ENCODE data around the gene FSIP1.

FSIP1 gene

DNA sequence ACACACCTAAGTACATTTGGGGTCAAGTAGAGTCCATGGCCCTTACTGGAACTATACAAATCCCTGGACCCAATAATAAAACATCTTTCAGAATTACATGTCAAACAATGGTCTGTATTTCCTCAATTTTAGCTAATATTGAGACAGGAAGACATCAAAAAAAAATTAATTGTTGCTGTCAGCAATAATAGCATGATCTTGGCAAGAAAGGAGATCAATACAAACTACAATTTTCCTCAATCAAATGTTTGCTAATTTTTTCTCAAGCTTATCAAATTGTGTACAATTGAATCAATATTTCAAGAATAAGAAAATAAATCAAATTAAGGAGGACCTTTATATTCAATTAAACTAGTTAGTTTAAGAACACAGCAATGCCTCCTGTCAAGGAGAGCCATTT, 62.6 kb downstream of the FSIP1 start:
- DNase-seq (ENCODE audit: low spot score) = no peak

DNA sequence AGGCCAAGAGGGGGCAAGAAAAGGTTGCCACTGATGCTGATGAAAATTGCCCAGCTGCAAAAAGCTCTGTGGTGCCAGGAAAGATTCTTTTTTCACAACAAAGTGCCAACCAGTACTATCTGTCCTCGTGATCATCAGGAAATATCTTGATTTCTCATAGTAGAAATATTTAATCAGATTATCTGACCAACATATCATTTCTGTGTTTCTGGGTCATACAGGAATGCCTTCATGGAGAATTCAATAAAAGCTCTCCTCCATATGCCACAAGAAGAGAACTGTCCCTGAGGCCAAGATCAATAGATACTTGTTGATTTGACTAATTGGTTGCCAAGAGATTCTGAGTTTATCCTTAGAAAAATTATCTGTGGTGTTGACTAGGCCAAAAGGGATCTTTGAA, 63.5 kb downstream of the FSIP1 start:
- no peak for DNase-seq (ENCODE audit: low spot score)

DNA sequence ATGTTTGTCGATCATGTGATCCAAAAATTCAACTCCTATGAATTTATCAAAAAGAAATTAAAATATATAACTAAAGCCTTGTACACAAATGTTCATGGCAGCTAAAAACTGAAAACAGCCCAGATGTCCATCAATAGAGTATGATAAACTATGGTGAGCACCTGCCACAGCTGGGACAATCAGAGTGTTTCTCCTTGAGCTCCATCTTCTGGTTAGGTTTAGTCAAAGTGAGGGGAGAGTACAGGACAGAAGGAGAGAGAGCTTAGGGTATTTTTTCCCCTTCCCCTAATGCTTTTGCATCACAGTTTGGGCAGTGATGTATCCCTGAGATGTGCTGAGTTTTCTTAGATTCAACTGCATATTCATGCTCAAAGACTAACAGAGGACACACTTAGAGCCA, 65.5 kb downstream of the FSIP1 start:
- DNase-seq (ENCODE audit: low spot score) = no peak

DNA sequence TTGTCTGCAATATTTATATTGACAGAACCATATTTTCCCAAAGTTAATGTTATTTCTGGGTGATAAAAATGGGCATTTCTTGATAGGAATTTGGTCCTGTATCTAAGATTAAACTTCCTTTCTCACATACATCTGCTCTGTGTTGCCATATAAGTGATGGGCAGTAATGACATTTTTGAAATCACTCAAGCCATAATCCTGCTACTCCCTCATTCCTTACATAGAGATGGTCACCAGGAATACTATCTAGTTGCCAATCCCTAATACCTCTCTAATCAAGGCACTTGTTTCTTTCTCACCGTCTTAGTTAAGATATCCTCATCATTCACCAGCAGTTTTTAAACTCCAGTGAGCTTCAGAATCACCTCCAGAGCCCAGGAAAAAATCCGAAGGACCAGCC, 68.4 kb downstream of the FSIP1 start:
- DNase-seq (ENCODE audit: low spot score) = no peak

DNA sequence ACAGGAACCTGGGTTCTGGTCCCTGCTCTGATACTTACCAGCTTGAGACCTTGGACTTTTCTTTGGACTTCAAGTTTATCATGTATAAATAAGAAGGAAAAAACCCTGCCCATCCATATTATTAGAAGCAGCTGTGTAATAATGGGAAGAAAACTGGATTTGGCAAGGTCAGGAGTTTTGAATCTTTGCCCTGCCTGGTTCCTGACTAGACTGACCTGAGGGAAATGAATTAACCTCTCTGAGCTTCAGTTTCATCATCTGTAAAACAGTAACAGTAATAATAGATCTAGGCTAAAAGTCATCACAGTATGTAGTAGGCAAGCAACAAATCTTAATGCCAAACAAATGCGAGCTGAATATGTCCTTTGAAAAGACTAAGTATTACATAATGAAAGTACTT, 68.8 kb downstream of the FSIP1 start:
- no peak for DNase-seq (ENCODE audit: low spot score)

DNA sequence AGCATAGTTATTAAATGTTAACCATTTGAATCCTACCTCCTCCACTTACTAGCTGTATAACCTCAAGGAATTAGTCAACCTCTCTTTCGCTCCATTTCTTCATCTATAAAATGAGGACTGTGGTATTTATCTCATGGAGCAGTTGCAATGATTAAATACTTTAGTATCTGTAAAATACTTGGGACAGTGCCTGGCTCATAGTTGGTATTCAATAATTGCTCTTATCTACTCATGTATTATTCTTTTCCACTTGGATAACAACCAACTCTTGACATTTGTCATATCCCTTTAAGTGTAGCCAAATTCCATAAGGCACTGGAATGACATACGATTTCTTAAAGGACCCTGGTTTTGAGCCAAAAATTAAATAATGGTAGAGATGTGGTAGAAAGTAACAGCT, 72.0 kb downstream of the FSIP1 start:
- DNase-seq (ENCODE audit: low spot score) = no peak

DNA sequence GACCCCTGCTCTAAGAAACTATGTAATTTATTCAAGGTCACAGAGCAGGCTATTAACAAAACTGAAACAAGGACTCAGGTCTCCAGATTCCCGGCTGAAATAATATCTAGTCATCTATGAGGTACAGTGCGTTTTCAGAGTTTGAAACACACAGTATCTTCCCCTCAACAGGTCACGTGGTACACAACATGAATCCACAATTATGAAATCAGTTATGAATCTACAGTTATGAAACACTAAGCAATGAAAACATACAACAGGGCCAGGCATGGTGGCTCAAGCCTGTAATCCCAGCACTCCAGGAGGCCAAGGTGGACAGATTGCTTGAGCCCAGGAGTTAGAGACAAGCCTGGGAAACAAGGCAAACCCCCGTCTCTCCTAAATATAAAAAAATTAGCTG, 72.7 kb downstream of the FSIP1 start:
- DNase-seq (ENCODE audit: low spot score) = no peak

DNA sequence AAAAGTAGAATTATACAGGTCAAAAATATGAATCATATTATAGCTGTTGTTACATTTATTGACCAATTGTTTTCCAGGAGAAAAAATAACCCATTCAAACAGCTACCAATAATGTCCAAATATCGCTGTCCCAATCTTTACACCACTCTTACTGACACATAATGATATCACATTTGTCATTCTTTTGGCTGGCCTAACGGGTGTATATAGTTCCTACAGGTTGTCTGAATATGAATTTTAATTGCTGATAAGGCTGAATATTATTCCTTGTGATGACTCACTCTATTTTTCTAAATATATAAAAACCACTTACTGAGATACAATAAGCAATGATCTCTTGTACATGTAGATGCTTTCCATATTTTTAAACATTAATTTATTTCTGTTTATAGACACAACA, 76.4 kb downstream of the FSIP1 start:
- no peak for DNase-seq (ENCODE audit: low spot score)

DNA sequence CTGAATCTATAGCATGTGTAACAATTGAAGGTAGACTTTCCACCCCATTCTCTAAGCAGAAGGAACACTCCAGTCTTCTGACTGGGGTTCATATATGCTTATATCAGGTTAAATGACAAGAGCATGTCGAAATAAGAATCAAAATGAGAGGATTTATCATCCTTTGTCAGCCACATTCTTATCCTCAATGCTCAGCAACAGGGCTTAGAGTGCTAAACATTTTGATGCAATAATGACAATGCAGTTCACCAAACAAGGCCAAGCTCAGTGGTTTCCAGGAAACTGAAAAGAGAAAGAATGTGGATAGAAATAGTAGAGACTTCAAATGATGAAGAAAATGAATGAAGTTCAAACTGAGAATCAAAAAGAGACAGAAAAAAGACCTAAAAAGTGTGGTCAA, 78.0 kb downstream of the FSIP1 start:
- DNase-seq (ENCODE audit: low spot score) = peak; percentile 45

DNA sequence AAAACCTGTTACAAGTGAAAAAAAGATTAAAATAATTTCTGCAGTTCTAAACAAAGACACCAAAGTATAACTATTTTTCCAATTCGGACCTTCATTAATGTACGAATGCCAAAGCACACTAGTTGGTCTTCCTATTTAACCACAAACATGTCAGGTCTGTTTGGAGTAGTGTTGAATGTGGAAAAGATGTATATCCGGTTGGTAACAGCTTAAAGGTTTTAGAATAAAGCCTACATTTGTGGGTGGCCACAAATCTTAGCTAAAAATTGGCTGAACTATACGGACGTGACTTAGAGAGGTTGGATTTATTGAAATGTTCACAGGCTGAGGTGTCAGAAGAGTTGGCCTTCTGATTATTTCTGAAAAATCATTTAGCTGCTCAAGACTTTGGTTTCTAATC, 78.4 kb downstream of the FSIP1 start:
- no peak for DNase-seq (ENCODE audit: low spot score)

DNA sequence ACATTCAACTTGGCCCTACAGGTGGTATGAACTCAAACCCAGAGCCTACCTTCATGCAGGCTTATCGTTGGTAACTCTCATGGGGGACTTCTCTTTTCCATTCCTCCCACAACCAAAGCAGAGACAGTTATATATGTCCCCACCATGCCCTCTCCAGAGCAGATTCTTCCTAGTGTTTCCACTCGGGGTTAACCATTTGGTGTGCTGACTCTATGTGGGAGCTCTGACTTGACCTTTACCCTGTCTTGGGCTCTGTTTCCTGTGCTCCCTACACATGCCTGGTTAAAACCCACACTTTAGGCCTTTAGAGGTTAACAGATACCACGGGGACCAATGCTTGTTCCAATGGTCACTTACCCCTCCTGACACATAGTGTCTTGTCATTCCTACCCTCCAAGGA, 80.7 kb downstream of the FSIP1 start:
- no peak for DNase-seq (ENCODE audit: low spot score)

DNA sequence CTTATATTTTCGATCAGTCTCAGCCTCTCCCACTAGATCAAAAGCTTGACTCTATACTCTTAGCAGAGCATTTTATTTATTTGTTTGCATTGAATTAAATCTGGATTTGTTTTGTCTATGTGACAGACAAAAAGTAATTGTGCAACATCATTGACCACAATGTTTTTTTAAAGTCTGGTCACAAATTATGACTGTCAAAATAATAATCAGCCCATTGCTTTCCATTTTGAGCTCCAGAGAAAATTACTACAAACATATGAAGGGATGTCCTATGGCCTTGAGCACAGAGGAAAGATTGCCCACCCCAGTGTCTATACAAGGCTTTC, 82.3 kb downstream of the FSIP1 start:
- DNase-seq (ENCODE audit: low spot score) = no peak

DNA sequence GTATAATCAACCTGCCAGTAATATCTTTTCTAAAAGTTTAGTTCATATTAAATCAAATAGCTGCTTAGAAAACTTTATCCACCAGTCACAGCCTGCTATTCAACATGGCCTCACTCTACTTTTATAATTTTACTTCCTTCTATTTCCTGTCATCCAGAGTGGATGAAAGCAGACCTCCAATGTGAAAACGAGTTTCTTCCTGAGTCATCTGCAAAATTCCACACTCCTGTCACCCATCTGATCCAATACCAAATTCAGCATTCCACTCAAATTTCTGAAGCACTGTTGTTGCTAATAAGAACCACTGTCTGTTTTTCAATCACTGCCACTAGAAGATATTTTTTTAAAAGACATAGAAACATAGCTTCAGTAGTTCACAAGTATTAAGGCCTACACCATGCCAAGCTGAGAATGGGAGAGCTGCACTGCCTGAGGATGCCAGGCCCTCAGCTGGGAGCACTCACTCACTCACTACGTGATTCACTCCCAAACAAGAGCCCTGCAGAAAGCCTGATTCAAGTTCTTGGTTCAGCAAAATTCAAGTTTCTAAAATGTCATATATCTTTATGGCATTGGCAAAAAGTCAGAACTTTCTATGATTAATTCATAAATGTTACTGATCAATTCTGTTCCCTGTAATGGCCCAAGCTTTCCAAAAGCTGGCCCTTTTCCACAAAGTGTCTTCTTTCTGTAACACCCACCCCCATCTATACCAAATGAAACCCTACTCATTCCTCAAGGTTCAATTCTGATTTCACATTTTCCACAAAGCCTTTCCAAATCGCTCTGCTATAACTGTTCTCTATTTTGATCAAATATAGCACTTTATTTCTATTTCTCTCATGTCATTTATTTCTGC, 82.9 kb downstream of the FSIP1 start:
- peak; percentile 36 for DNase-seq (ENCODE audit: low spot score)

DNA sequence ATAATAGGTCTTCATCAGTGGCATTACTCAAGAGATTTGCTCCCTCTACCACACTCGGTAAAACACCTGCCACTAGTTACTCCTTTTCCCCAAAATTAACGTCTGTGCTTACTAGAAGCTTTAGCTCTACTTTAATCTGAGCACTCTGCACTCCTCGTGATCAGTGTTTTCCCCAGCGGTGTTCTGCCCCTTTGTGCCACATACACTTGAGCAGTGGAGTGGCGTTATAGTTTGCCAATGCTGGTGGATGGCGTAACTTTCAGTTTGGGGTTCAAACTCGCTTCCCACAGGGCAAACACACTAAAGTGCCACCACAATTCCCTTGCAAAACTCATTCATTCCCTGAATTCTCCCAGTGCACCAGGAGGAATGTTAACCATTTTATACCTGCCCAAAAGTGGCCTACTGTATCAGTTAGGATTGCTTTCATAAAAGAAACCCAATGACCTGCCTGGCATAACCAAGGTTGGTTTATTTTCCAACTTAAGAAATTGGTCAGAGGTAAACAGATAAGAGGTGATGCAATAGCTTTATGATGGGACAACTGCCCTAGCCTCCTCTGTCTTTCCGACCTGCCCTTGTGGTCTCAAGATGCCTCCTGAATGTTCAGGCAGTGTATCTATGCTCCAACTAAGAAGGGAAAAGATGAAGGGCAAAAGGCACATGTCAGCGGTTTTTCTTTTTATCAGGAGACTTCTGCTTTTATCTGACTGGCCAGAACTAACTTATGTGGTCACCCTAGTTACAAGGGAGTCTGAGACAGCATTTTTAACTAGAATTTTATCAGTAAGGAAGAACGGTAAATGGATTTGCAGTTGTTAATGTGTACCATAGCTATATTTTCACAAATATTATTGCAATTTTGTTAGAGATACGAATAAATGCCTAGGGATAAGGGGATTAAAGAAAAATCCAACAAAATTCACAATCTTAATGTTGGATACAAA, 83.9 kb downstream of the FSIP1 start:
- no peak for DNase-seq (ENCODE audit: low spot score)

DNA sequence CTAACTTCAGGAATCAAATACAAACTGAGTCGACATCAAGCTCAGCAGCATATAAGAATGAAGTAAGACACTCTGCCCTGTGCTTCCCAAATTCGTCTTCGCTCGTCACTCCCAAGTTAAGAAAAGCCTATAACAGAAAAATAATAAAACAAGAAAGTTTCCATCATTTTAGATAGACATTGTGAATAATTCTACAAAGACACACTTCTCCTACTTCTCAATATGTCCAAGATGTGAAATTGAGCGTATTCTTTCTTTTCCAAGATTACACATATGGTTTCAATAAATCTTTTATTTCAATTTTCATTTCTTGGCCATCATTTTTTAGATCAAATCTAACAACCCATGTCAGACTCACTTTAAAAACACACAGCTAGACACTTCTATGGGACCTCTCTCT, 85.1 kb downstream of the FSIP1 start:
- no peak for DNase-seq (ENCODE audit: low spot score)

DNA sequence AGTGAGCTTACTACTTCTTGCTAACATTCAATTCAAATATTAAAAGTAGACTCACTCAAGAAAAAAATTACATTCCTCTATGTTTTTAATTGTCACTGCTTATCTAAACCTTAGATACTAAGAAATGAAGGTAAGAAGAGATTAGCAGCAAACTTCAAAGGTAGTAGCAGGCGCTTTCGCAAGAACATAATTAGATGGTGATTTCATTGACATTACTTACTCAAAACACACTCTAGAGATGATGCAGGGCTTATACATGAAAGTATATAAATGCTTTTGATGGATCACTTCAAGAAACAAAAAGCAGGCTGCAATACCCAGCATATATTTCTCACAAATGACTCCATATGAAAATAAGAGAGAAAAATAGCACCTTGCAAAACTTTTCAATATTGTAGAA, 86.8 kb downstream of the FSIP1 start:
- DNase-seq (ENCODE audit: low spot score) = no peak

DNA sequence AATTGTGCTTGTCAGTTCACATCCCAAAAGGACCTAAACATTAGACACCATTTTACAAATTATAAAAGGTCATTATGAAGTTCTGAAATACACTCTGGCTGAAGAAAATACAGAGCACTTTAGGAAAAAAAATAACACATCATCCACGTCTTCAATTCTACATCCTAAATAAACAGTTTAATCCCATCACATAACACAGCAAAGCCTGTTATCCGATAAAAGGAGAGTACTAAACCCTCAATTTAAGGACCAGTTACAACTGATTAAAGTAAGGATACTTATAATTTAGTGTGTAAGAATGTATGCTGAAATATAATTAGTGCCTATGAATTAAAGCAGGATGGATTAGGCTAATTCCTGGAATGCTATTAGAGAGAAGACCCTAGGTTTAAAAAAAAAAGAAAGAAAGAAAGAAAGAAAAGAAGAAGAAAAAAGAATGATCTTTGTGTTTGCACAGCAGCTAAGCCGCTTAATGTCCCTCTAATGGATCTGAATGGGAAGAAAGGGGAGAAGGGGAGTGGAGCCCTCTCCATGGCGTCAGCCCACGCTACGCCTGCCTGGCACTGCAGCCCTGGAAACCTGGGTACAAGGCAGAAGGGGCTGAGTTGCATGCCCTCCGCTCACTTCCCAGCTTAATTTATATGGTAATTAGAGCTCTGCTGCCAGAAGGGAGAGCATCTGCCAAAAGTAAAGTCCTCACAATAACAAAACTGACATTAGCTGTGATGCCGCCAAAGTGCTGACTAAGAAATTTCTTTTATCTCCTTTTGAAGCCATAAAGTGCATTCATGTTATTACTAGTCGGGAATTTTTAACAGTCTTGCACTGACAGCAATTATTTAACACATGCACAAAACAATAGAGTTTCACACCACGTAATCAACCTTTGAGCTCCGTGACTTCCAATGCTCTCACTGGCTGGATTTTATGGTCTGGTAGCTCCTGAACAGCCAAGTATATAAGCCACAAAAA, 90.0 kb downstream of the FSIP1 start:
- peak; percentile 75 for DNase-seq (ENCODE audit: low spot score)

DNA sequence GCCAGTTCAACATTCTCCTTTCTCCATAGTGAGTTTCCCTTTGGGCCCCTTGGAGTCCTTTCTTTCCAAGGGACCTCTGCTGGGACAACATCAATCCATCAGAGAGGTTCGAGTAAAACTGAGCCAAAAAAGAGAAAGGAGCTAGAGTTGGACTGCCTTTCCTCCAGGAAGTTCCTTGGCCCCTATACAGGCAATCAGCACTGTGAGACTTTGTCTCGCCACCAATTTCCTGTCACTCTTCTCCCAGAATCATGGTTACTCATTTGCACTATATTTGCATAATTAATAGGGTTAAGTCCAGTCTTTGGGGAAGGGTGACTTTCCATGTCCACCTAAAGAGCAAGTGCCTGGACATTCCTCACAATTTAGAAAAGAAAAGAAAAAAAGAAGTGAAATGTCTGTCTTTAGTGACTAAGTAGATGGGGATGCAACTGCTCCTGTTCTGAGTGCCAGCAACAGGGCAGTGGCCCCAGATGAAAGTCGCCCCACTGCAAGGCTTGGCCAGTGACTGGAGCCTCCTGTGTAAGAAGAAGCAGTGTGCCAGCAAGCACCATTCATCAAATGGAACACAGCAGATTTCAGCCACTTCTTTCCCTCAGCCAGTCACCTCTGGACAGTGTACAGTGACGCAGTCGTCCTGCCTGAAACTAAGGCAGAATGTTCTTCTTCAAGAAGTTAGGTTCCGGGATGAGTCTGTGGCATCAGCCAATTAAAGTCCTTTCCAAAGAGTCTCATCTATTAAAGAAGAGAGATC, 91.6 kb downstream of the FSIP1 start:
- DNase-seq (ENCODE audit: low spot score) = no peak

DNA sequence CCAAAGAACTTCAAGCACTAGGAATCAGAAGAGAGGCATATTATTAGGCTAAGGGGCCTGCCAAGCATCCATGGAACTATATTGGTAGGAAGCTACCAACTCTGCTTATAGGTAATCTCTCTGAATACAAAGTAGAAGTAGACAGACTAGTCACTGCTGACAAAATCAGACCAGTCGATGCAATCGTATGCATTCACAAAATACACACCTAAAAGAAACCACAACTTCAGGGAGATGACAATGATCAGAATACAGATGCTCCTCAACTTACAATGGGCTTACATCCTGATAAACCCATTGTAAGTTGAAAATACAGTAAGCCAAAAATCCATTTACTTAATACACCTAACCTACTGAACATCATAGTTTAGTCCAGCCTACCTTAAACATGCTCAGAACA, 94.7 kb downstream of the FSIP1 start:
- no peak for DNase-seq (ENCODE audit: low spot score)

DNA sequence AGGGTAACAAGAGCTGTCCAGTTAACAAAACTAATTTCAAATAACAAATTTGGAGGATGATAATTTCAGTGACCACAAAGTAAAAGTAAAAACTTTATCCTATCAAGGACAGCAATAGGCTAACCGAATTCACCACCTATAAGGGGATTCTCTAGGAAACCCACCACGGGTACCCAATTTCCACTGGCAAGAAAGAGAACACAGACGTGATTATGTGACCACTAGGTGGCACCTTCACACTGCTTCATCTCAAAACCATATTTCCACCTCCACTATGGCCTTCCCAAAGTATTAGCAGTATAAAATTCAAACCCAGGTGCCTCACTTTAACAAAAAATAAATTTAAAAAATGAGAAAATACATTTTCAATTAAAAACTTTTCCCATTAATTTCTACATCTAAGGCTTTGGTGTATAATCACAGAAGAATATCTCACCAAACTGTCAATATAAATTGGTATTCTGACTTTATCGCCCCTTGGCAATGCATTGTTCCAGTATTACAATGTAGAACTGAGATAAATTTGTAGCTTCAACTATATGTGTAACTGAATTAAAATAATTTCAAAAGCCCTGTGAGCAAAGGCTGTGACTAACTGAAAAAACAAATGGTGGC, 96.5 kb downstream of the FSIP1 start:
- peak; percentile 57 for DNase-seq (ENCODE audit: low spot score)

DNA sequence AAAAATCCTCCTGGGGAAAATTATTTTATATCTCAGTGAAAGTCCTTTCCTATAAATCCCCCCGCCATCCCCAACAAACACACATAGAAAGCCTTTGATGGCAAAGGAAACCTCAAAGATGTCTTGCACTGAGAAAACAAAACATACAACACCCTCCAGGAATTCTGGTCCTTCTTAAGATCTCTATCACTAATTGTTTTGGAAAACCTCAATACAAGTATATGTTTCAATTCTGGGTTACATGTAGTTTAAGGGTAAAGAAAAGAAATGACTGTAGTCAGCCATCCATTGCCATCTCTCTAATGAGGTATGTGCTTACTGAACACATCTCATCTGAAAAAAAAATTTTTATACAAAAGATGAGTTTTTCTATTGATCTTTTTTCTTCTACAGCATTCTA, 97.3 kb downstream of the FSIP1 start:
- no peak for DNase-seq (ENCODE audit: low spot score)

All from kidney tubule cell (primary cell).